HFFc6 (cell line): ENCODE results near the gene GH2. TPM values are rescaled to one million over a fixed set of nuclear protein-coding genes. Genes with fewer than 3 reads are reported as not detected.

Experiments used
- DNase-seq: peaks from one replicate; pipeline ENCODE4 v3.0.0-alpha.2; 2018
- H3K27ac Mint-ChIP-seq: 2 replicates; pipeline ENCODE4 v1.8.0; 2020; ENCODE audit warnings: mild to moderate bottlenecking, mixed read lengths
- H3K27me3 Mint-ChIP-seq: 2 replicates; pipeline ENCODE4 v1.8.0; 2021; ENCODE audit warnings: mild to moderate bottlenecking, moderate library complexity, mixed read lengths; ENCODE audit not compliant: insufficient read depth
- H3K36me3 Mint-ChIP-seq: 2 replicates; pipeline ENCODE4 v1.8.0; 2021; ENCODE audit warnings: low read depth, mixed read lengths
- H3K4me1 Mint-ChIP-seq: 2 replicates; pipeline ENCODE4 v1.8.0; 2020; ENCODE audit warnings: low read depth, mixed read lengths
- H3K4me3 Mint-ChIP-seq: 2 replicates; pipeline ENCODE4 v1.8.0; 2020; ENCODE audit warnings: mild to moderate bottlenecking, moderate library complexity, mixed read lengths
- H3K9me3 Mint-ChIP-seq: 2 replicates; pipeline ENCODE4 v1.8.0; 2020; ENCODE audit warnings: mild to moderate bottlenecking, mixed read lengths
- CTCF ChIP-seq: fragments of 200-600 bp; sonication (generic); IDR thresholded peaks from 2 replicates; pipeline ENCODE4 v1.5.0; 2021; ENCODE audit warnings: antibody characterized with exemption, mild to moderate bottlenecking
- total RNA-seq, 6 experiments: library from RNA; stranded (reverse); fragmentation: NEBNext Ultra II Directional; extraction: Animal tissue kit (Norgen Biotek cat#: 25700); gene quantifications; 2 replicates in 1 of 6; 3 replicates in 5 of 6; pipeline ENCODE4 v1.2.3, GENCODE V29; 2021

Gene GH2
- total RNA-seq, 6 experiments from 2014 or later: not detected

DNA sequence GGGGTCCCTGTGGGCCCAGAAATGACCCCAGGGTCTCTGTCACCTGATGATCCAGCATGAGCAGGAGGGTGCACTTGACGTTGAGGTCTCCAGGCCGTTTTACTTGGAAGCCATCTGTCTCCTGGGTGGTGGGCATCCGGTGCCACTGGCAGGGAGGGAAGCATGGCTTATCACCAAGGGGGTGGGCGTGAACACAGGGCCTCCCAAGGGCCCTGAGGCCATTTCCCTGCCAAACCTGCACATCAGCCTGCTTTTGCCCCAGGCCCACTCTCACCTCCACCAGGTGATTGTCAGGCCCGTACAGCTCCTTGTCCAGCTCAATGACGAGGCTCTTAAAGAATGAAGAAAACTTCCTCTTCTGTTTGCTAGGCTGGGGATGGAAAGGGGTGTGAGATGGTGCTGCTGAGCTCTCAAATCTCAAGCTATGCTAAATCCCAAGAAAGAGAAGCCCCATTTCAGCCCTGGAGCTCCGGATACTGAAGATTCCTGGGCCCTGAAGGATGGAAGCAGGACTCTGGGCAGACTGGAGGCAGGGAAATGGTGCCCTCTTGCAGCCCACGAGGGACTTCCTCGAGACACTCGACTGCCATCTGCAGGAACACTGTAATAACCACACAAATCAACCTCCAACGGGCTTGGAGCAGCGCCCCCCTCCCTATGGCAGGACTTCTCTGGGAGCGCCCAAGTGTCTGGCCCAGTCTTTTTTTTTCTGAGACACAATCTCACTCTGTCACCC, 47.1 kb downstream of the GH2 start:
- H3K4me3 Mint-ChIP-seq: no peak overlapping the region
- H3K4me1 Mint-ChIP-seq: peaks cover 21% of the 10 kb centered on the region
- peaks cover 2% of the 10 kb centered on the region; the same call in 1 of the 2 replicates for H3K27me3 Mint-ChIP-seq
- DNase-seq: peak; percentile 68
- no peaks in the 10 kb centered on the region for H3K9me3 Mint-ChIP-seq
- peaks cover 25% of the 10 kb centered on the region for H3K36me3 Mint-ChIP-seq
- peak; percentile 70 for TF ChIP-seq CTCF
- H3K27ac Mint-ChIP-seq: peak overlapping the region; percentile 79

DNA sequence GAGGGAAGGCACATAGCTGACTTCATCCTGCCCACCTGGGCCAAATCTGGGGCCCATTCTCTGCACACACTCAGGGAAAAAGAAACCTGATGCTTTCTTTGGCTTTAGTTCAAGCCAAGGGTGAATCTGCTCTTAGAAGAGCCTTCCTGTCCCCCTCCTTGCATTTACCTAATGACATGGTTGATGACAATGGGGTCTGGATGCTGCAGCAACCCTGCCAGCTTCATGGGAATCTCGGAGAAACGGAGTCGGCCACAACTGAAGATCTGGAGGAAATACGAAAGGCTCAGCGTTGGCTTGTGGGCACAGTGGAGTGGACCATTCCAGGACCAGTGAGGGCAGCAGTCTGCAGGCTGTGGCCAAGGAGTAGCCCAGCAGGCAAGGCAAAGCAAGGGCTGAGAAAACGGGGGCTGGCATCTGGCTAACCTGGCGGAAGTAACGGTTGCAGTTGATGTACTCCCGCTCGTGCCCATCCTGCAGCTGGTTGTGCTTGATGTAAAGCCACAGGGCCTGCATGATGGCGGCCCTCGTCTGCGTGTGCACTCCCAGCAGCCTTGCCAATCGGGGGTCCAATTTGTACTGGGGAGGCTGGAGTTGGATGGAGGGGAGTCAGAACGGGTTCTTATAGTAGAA, 47.9 kb downstream of the GH2 start:
- Mint-ChIP-seq H3K4me3 (no peak overlapping the region), H3K36me3 (peaks cover 27% of the 10 kb centered on the region), H3K4me1 (peaks cover 24% of the 10 kb centered on the region), H3K27ac (no peak overlapping the region; the same call in 1 of the 2 replicates), H3K27me3 (peaks cover 2% of the 10 kb centered on the region; the same call in 1 of the 2 replicates), H3K9me3 (no peaks in the 10 kb centered on the region)
- DNase-seq: no peak
- TF ChIP-seq CTCF: no peak

DNA sequence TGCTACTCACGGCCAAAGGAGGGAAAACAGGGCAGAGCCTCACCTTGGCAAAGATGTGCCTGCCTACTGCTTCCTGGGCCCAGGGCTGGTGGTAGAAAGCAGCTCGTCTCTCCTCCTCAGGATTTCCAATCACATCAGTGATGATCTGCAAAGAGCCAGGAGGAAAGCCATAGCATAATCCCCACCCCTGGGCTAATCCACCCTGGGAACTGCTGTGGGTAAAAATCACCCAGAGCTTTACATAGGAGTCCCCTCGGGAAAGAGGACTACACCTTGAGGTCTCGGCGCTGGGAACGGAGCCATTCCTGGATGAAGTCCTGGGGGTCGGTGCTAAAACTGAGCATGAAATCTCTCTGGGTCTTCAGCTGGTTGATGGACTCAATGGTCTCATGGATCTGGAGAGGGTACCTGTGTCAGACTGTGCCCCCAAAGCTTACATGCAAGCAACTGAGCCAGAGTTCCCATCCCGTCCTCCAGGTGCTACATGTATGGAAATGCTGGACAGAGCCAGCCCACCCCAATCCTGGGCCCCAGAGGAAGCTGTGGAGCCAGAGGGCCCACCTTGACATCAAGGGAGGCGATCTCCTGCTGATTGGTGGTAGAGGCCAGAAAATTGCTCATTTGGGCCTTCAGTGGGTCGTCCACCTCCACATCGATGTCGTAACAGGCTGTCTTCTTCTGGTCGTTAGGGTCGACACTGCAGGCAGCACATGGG, 48.6 kb downstream of the GH2 start:
- TF ChIP-seq CTCF: no peak
- no peak for DNase-seq
- no peak overlapping the region for H3K27ac Mint-ChIP-seq
- H3K36me3 Mint-ChIP-seq: peaks cover 30% of the 10 kb centered on the region
- H3K9me3 Mint-ChIP-seq: no peaks in the 10 kb centered on the region
- peaks cover 24% of the 10 kb centered on the region for H3K4me1 Mint-ChIP-seq
- H3K27me3 Mint-ChIP-seq: peaks cover 2% of the 10 kb centered on the region; the same call in 1 of the 2 replicates
- H3K4me3 Mint-ChIP-seq: no peak overlapping the region

GRCh38 chr17:63832455-63832854, 49.3 kb downstream of the GH2 start:
- H3K27me3 Mint-ChIP-seq: peaks cover 3% of the 10 kb centered on the region
- H3K36me3 Mint-ChIP-seq: peaks cover 37% of the 10 kb centered on the region
- no peak overlapping the region for H3K4me3 Mint-ChIP-seq

GRCh38 chr17:63832014-63832413, 49.7 kb downstream of the GH2 start:
- no peak for DNase-seq
- H3K9me3 Mint-ChIP-seq: no peaks in the 10 kb centered on the region
- no peak overlapping the region for H3K27ac Mint-ChIP-seq
- H3K27me3 Mint-ChIP-seq: peaks cover 7% of the 10 kb centered on the region
- peaks cover 37% of the 10 kb centered on the region for H3K36me3 Mint-ChIP-seq
- peaks cover 27% of the 10 kb centered on the region for H3K4me1 Mint-ChIP-seq
- TF ChIP-seq CTCF: no peak
- H3K4me3 Mint-ChIP-seq: no peak overlapping the region

More at GRCh38 chr17:63832455-63832854, 49.3 kb downstream of the GH2 start:
- no peaks in the 10 kb centered on the region for H3K9me3 Mint-ChIP-seq
- peak; percentile 38 for TF ChIP-seq CTCF
- no peak overlapping the region for H3K27ac Mint-ChIP-seq
- DNase-seq: no peak
- peaks cover 27% of the 10 kb centered on the region for H3K4me1 Mint-ChIP-seq
